A172 (cell line): ENCODE measurements around the gene HAUS5. TPM values are rescaled to one million over a fixed set of nuclear protein-coding genes. Genes with fewer than 3 reads are reported as not detected.
A peak's percentile ranks its signal among the peaks of the same experiment; 100 is the strongest.

Source experiments
- DNase-seq: peaks from one replicate; pipeline ENCODE4 v3.0.0-alpha.2; 2015; ENCODE audit warnings: low spot score
- total RNA-seq: library from RNA; depleted of rRNA; stranded (reverse); fragments of >200 nt; shearing (Covaris generic); gene quantifications from 2 replicates; pipeline ENCODE4 v1.2.3, GENCODE V29; 2014; rRNA removed

The HAUS5 gene
- total RNA-seq, 1 experiment from 2014 or later = 18.9 TPM

DNA sequence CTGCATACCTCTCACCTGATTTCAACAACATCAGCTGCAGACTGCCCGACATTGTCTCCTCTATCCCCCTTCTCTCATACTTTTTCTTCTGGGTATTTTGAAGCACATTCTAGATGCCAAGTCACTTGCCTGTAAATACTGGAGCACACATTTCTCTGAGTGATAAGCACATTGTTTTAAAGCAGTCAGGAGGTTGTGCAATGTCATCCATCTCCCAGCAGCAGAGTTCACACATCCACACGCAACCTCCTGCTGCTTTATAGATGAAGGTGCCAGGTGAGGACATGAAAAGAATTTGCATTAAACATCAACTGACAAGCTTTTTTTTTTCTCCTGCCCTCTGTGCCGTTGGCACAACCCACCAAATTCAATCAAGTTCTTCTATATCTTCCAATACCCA is 59.3 kb downstream of the HAUS5 start:
- peak; percentile 11 for DNase-seq

DNA sequence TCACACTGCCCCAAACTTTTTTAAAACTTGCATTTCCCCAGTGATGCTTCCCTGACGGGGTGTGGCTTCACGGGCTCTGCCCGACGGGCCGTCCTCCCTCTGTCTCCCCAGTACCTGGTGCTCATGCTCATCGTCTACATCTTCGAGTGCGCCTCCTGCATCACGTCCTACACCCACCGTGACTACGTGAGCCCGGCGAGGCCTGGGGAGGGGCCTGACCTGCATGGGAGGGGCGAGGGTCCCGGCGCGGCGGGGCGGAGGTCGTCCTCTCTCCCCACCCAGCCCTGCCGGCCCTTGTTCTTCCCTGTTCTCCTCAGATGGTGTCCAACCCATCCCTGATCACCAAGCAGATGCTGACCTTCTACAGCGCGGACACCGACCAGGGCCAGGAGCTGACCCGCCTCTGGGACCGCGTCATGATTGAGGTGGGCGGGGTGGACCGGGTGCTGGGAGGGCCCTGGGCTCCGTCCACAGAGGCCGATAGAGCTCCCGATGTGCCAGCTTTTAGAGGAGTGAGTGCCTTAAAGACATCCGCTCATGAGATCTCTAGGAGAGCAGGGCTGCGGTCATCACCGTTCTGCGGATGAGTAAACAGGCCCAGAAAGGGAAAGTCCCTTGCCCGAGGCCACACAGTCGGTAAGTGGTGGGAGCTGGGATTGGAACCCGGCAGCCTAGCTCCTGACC is 60.7 kb downstream of the HAUS5 start:
- peak; percentile 73 for DNase-seq

Other genes starting within 250 kb of the HAUS5 start
- not detected in 2 replicates for gene GPR42, start 241.7 kb upstream of the HAUS5 start, total RNA-seq
- gene FFAR2, start 164.5 kb upstream of the HAUS5 start, total RNA-seq = not detected in 2 replicates
- gene KRTDAP, start 122.3 kb upstream of the HAUS5 start, total RNA-seq = not detected in 2 replicates
- gene DMKN, start 99.1 kb upstream of the HAUS5 start, total RNA-seq = 4.0 and 4.4 TPM in 2 replicates
- not detected in 2 replicates for gene SBSN, start 84.4 kb upstream of the HAUS5 start, total RNA-seq
- not detected in 2 replicates for gene GAPDHS, start 79.3 kb upstream of the HAUS5 start, total RNA-seq
- gene TMEM147, start 67.1 kb upstream of the HAUS5 start, total RNA-seq = 167 and 204 TPM in 2 replicates
- gene ATP4A, start 49.1 kb upstream of the HAUS5 start, total RNA-seq = not detected in 2 replicates
- gene PMIS2, start 26.6 kb upstream of the HAUS5 start, total RNA-seq = not detected in 2 replicates
- 105 and 110 TPM in 2 replicates for gene RBM42, start 16.3 kb downstream of the HAUS5 start, total RNA-seq
- gene ETV2, start 29.0 kb downstream of the HAUS5 start, total RNA-seq = 0.12 and 1.4 TPM in 2 replicates
- 483 and 1,012 TPM in 2 replicates for gene COX6B1, start 35.6 kb downstream of the HAUS5 start, total RNA-seq
- gene UPK1A, start 53.8 kb downstream of the HAUS5 start, total RNA-seq = 0.17 TPM in 1 of 2 replicates, not detected in the other
- gene ZBTB32, start 91.8 kb downstream of the HAUS5 start, total RNA-seq = not detected in 2 replicates
- gene KMT2B, start 105.3 kb downstream of the HAUS5 start, total RNA-seq = 8.0 and 9.6 TPM in 2 replicates
- gene IGFLR1, start 129.7 kb downstream of the HAUS5 start, total RNA-seq = 5.3 and 22.0 TPM in 2 replicates
- 6.9 and 18.0 TPM in 2 replicates for gene U2AF1L4, start 132.7 kb downstream of the HAUS5 start, total RNA-seq
- 37.1 and 40.9 TPM in 2 replicates for gene PSENEN, start 132.9 kb downstream of the HAUS5 start, total RNA-seq
- 13.8 and 16.4 TPM in 2 replicates for gene LIN37, start 135.8 kb downstream of the HAUS5 start, total RNA-seq
- gene HSPB6, start 144.3 kb downstream of the HAUS5 start, total RNA-seq = 0.07 and 0.72 TPM in 2 replicates
- gene PROSER3, start 145.4 kb downstream of the HAUS5 start, total RNA-seq = 5.7 and 7.0 TPM in 2 replicates
- gene ARHGAP33, start 162.8 kb downstream of the HAUS5 start, total RNA-seq = 2.8 and 7.8 TPM in 2 replicates
- not detected in 2 replicates for gene PRODH2, start 200.1 kb downstream of the HAUS5 start, total RNA-seq
- gene NPHS1, start 239.8 kb downstream of the HAUS5 start, total RNA-seq = not detected in 2 replicates
- gene KIRREL2, start 244.2 kb downstream of the HAUS5 start, total RNA-seq = 0.62 and 0.83 TPM in 2 replicates